ENCODE results near the gene GOLGA2.
"Not testable (repeated sequence)": the region's sequence is repeated elsewhere in the genome, so short reads cannot be mapped to it uniquely, and the experiment has no call there.

The GOLGA2 gene

GRCh38 chr9:128233817-128234406 lies 41.9 kb downstream of the GOLGA2 start:
- DNase-seq: no peak

GRCh38 chr9:128232528-128233428 lies 43.0 kb downstream of the GOLGA2 start:
- no peak for DNase-seq

- no peak for DNase-seq
Observed at GRCh38 chr9:128231638-128232527, 43.9 kb downstream of the GOLGA2 start.

- not testable (repeated sequence) for DNase-seq
Observed at GRCh38 chr9:128230897-128231296, 44.9 kb downstream of the GOLGA2 start.

- no peak for DNase-seq
Observed at GRCh38 chr9:128226412-128226801, 49.4 kb downstream of the GOLGA2 start.

GRCh38 chr9:128225770-128226411 lies 49.9 kb downstream of the GOLGA2 start:
- no peak for DNase-seq

GRCh38 chr9:128224877-128225276 lies 50.9 kb downstream of the GOLGA2 start:
- no peak for DNase-seq

- DNase-seq: no peak
Observed at GRCh38 chr9:128222880-128223670, 52.7 kb downstream of the GOLGA2 start.

- no peak for DNase-seq
Observed at GRCh38 chr9:128222026-128222425, 53.8 kb downstream of the GOLGA2 start.

- no peak for DNase-seq
Observed at GRCh38 chr9:128219831-128220230, 56.0 kb downstream of the GOLGA2 start.

GRCh38 chr9:128218518-128219389 lies 57.1 kb downstream of the GOLGA2 start:
- no peak for DNase-seq

- no peak for DNase-seq
Observed at GRCh38 chr9:128218172-128218517, 57.7 kb downstream of the GOLGA2 start.

GRCh38 chr9:128216781-128217553 lies 58.8 kb downstream of the GOLGA2 start:
- DNase-seq: no peak

GRCh38 chr9:128215491-128216409 lies 60.1 kb downstream of the GOLGA2 start:
- DNase-seq: no peak

- no peak for DNase-seq
Observed at GRCh38 chr9:128214571-128215490, 61.0 kb downstream of the GOLGA2 start.

- no peak for DNase-seq
Observed at GRCh38 chr9:128213746-128214497, 61.9 kb downstream of the GOLGA2 start.

- no peak for DNase-seq
Observed at GRCh38 chr9:128211981-128212281, 63.9 kb downstream of the GOLGA2 start.

Data from SHP77 (cell line).